ENCODE data around the gene SPATA16. TPM values are rescaled to one million over a fixed set of nuclear protein-coding genes. Genes with fewer than 3 reads are reported as not detected.

The SPATA16 gene
- total and polyA plus RNA-seq, 2 experiments from 2014 or later: not detected

- H4K20me1 ChIP-seq (replicated peaks; ENCODE audit: insufficient read depth): no peaks in the 10 kb centered on the region
- TF ChIP-seq POLR2AphosphoS5 (IDR thresholded peaks at IDR 0.05; ENCODE audit: low read depth) (no peak), EZH2 (IDR thresholded peaks at IDR 0.05; ENCODE audit: low read depth, unreplicated experiment) (no peak), REST (IDR thresholded peaks at IDR 0.05; ENCODE audit: unreplicated experiment) (no peak), ZNF114 (CRISPR knock-in tag; IDR thresholded peaks at IDR 0.05) (no peak), CREB1 (CRISPR knock-in tag; IDR thresholded peaks at IDR 0.05; ENCODE audit: low read depth) (no peak), ZNF331 (CRISPR knock-in tag; IDR thresholded peaks at IDR 0.05; ENCODE audit: low read depth) (no peak), EZH2phosphoT487 (IDR thresholded peaks at IDR 0.05; ENCODE audit: unreplicated experiment) (no peak), ETS1 (IDR thresholded peaks at IDR 0.05) (no peak), ZNF462 (CRISPR knock-in tag; IDR thresholded peaks at IDR 0.05) (no peak), STAT1 (IDR thresholded peaks at IDR 0.05; ENCODE audit: unreplicated experiment) (no peak), NANOG (IDR thresholded peaks at IDR 0.05; ENCODE audit: borderline replicate concordance) (no peak), JUNB (IDR thresholded peaks at IDR 0.05; ENCODE audit: unreplicated experiment) (no peak)
Observed at GRCh38 chr3:173000553-173000952, 140.5 kb downstream of the SPATA16 start.

More at GRCh38 chr3:173000553-173000952, 140.5 kb downstream of the SPATA16 start:
- Mint-ChIP-seq H3K4me1 (peaks cover 19% of the 10 kb centered on the region; the same call in 2 of the 3 replicates), H3K27me3 (ENCODE audit: insufficient read depth, low read depth, poor library complexity) (no peaks in the 10 kb centered on the region), H3K36me3 (ENCODE audit: low read depth) (no peaks in the 10 kb centered on the region; the same call in 2 of the 3 replicates), H3K4me3 (no peak overlapping the region), H3K9me3 (no peaks in the 10 kb centered on the region; the same call in 2 of the 3 replicates), H3K27ac (no peak overlapping the region)
- DNase-seq (ENCODE audit: low spot score): no peak
- H3K27me3 ChIP-seq (ENCODE audit: insufficient read depth): no peaks in the 10 kb centered on the region
- no peak overlapping the region for H3K4me3 ChIP-seq
- no peak overlapping the region for H2AFZ ChIP-seq
- H3K4me2 ChIP-seq: no peak overlapping the region
- no peaks in the 10 kb centered on the region for H3F3A ChIP-seq (replicated peaks; ENCODE audit: low read depth)
- no peak overlapping the region for H3K27ac ChIP-seq (ENCODE audit: low read depth)
- no peaks in the 10 kb centered on the region for H3K36me3 ChIP-seq (ENCODE audit: insufficient read depth)
- H3K9me2 ChIP-seq (ENCODE audit: insufficient read depth): no peaks in the 10 kb centered on the region
- no peak for ATAC-seq
- no peaks in the 10 kb centered on the region for H3K79me2 ChIP-seq (replicated peaks; ENCODE audit: insufficient read depth)
- peaks cover 27% of the 10 kb centered on the region for H3K4me1 ChIP-seq (ENCODE audit: insufficient read depth)
